HG03469 (cell line): ENCODE data around the gene KIF1A.

ENCODE experiments used
- ATAC-seq: cut with Tn5 transposase; IDR thresholded peaks from one replicate; pipeline ENCODE4 v1.9.1; 2021; ENCODE audit warnings: mild to moderate bottlenecking, moderate library complexity, moderate number of reproducible peaks; ENCODE audit not compliant: unreplicated experiment

KIF1A gene

GRCh38 chr2:240799033-240799820 is 20.8 kb downstream of the KIF1A start:
- no peak for ATAC-seq

GRCh38 chr2:240798327-240798905 is 21.6 kb downstream of the KIF1A start:
- no peak for ATAC-seq

DNA sequence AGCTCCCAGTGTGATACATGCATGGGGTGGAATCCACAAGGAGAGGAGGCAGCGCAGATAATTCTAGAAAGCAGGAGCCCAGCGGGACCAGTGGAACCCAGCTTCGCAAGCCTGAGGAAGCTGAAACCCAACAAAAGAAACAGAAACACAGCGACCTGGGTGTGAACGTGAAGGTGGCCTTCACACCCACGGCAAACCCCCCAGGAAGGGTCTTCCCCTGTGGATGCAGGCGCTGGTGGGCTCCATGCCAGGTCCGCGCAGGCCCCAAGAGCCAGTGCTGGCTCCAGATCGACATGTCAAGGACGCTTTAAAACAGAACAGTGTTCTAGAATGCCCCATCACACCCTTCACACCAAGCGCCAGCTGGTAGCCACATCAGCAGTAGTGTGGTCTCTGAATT is 22.1 kb downstream of the KIF1A start:
- ATAC-seq, result no peak

GRCh38 chr2:240797500-240797895 is 22.5 kb downstream of the KIF1A start:
- ATAC-seq, result no peak

DNA sequence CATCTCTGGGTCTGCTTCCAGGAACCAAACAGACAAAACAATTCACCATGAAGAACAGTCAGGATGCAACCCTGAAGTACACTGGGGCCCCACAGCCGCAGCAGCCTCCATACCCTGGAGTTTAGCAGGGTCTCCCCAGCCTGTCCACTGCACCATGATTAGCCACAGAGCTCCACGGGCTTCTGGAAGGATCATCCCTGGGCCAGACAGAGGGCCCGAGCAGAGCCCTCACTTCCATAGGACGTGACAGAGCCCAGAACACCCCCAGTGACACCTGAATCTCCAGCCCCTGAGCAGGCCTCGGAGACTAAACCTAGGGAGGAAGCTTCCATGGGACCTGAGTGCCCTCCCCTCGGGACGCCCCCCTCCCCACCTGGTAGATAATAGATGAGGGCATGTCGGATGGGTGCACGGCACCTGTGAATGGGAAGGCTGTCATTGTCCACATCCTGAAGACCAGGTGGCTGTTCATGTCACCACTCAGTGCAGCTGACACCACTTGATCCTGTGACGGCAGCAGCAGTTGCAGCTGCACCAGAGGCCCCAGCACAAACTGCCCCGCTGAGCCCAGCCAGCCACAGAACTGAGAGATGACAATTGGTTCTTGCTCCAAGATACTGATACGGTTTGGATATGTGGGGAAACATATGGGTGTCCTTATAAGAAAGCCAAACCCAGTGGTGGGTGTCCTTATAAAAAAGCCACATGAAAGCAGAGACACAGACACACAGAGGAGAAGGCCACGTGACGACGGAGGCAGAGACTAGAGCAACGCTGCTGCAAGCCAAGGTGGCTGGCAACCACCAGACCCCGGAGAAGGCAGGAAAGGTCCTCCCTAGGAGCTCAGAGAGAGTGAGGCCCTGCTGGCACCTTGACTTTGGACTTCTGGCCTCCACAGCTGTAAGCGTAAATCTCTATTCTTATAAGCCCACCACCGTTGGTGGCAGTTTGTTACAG is 23.2 kb downstream of the KIF1A start:
- no peak for ATAC-seq

DNA sequence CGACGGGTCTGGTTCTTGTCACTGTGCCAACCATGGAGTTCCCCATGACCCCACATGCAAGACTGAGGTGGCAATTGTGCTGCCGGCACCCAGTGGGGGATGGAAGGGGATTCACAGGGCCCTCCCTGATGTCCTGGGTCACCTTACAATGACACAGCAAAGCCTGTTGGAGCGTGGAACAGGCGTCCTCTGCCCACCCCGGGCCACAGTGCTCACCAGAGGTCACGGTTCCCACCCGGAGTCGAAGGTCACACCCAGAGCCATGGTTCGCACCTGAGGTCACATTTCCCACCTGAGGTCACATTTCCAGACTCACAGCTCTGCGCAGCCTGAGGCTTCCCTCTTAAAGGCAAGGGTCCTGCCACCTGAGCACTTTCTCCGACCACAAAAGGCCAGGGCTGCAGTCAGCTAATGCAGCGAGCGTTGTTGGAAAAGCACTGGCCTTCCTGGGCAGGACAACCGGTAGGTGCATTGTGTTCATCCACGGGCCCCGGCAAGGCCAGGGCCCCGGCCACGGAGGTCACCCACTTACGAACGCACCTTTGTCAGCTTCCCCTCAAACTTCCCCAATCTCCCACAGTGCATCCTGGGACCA is 24.0 kb downstream of the KIF1A start:
- ATAC-seq, result no peak

- ATAC-seq, result no peak
Observed at GRCh38 chr2:240795454-240795853, 24.6 kb downstream of the KIF1A start.

- ATAC-seq, result no peak
Observed at GRCh38 chr2:240794178-240794721, 25.8 kb downstream of the KIF1A start.

GRCh38 chr2:240793313-240794177 is 26.5 kb downstream of the KIF1A start:
- no peak for ATAC-seq

- no peak for ATAC-seq
Observed at GRCh38 chr2:240792629-240793312, 27.2 kb downstream of the KIF1A start.

- no peak for ATAC-seq
Observed at GRCh38 chr2:240791821-240792628, 28.0 kb downstream of the KIF1A start.

DNA sequence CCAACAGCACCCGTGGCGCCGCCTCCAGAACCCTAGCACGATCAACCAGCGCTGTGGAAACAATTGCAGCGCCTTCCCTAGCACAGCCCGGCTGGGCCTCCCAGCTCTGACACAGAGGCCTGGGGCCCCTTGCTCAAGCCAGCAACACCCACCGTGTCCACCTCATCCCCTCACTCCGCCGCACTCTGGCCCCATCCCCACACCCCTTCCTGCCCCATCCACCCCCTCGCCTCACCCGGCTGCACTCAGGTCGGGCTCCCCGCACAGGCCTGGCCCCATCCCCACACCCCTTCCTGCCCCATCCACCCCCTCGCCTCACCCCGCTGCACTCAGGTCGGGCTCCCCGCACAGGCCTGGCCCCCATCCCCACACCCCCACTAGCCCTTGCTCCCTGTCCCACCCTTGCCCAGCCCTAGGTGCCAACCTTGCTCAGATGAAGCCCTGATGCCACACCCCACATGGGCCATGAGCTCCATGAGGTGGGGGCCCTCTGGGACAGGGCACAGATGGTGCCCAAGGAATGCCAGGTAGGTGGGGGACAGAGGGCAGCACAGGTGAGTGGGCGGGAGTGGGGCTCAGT is 28.7 kb downstream of the KIF1A start:
- no peak for ATAC-seq

DNA sequence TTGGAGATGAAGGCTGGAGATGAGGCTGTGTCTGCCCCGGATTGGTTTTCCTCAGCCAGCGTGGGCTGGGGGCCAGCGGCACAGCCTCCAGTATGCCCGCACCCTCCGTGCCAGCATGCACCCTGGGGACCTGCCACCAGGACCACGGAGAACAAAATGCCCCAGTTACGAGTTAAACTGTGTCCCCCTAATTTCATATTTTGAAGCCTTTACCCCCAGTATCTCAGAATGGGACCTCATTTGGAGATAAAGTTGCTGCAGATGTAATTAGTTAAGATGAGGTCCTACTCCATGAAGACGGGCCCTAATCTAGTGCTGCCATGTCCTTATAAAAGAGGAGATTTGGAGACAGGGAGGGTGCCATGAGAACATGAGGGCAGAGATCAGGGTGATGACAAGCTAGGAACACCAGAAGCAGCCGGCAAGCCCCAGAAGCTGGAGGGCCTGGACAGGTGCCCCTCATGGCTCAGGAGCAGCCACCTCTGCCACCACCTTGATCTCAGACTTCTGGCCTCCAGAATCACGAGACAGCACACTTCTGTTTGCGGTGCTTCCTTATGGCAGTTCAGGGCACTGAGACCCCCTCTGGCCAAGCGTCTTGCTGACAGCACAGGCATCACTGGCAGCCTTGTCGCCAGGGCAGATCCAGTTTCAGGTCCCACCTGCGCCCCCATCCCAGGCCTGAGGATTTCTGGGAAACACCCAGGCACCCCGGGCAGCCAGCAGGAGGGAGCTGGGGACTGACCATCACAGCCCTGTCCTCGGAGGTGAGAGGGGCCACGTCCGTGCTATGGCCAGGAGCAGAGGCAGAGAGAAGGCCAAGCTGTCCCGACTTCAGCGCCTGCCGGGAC is 29.4 kb downstream of the KIF1A start:
- ATAC-seq, result no peak

DNA sequence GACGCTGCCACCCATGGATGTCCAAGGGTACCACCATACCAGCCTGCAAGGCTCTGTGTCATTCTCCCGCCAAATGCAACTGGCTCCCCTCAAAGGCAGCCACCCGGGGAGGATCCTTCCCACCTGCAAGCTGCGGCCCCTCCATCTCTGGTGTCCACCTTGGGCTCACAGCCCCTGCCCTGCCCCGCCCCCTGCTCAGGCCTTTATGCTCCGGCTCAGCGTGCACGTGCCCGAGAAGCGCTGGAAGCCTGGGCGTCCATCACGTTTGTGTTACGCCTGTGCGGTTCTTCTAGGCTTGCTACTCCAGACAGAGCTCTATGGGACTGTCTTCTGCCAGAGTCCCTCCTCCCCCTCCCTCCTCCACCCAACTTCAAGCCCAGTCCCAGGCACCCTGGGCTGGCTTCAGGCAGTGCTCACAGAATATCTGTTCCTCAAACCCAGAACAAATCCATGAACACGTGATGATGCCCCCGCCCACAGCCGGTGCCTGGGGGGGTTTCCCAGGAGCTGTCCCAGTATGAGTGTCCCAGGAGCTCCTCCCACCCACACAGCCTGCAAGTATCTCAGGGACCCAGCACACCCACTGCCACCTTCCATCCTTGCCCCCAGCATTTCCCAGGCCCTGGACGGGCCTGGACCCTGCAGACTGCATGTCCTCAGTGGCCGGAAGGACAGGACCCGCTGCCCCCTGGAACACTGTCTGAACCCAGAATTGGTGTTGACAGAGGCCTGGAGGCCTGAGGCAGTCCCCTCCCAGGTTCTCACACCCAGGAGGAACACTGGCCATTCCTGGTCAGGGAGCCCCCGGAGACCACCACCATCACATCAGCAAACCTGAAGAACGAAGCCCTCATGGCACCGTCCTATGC is 30.3 kb downstream of the KIF1A start:
- no peak for ATAC-seq

DNA sequence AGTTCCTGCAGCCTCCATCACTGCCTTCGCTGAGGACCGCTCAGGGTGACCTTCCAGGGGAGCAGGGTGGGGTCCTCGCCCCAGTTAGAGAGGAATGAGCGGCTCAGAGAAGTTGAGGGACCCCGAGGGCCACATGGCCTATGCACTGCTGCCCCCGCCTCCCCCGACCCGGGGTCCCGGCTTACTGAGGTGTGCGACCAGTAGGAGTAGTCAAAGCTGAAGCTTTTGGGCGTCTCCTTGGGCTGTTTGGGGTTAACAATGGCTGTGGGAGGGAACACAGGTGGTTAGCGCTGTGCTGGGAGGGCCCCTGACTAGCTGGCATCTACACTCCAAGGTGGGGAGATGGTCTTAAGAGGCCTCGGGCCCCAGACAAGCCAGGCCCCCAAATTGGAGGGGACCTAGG is 31.0 kb downstream of the KIF1A start:
- ATAC-seq, result no peak

- no peak for ATAC-seq
Observed at GRCh38 chr2:240788482-240788881, 31.5 kb downstream of the KIF1A start.
